ENCODE results near the gene PRR5L.

The PRR5L gene

GRCh38 chr11:36380296-36381014 lies 84.4 kb downstream of the PRR5L start:
- DNase-seq: no peak

GRCh38 chr11:36381015-36381360 lies 84.9 kb downstream of the PRR5L start:
- no peak for DNase-seq

- DNase-seq: no peak
Observed at GRCh38 chr11:36383195-36383594, 87.1 kb downstream of the PRR5L start.

GRCh38 chr11:36385121-36385970 lies 89.3 kb downstream of the PRR5L start:
- DNase-seq: peak; percentile 49

- DNase-seq: no peak
Observed at GRCh38 chr11:36386411-36386810, 90.3 kb downstream of the PRR5L start.

GRCh38 chr11:36388071-36388470 lies 92.0 kb downstream of the PRR5L start:
- no peak for DNase-seq

- no peak for DNase-seq
Observed at GRCh38 chr11:36388951-36389350, 92.9 kb downstream of the PRR5L start.

GRCh38 chr11:36389811-36390210 lies 93.7 kb downstream of the PRR5L start:
- DNase-seq: no peak

- no peak for DNase-seq
Observed at GRCh38 chr11:36390963-36391471, 94.9 kb downstream of the PRR5L start.

- DNase-seq: no peak
Observed at GRCh38 chr11:36392196-36392595, 96.1 kb downstream of the PRR5L start.

GRCh38 chr11:36394056-36394455 lies 98.0 kb downstream of the PRR5L start:
- DNase-seq: peak; percentile 25

GRCh38 chr11:36394926-36395325 lies 98.8 kb downstream of the PRR5L start:
- DNase-seq: no peak

GRCh38 chr11:36395978-36396736 lies 100.1 kb downstream of the PRR5L start:
- DNase-seq: no peak

GRCh38 chr11:36398231-36398953 lies 102.3 kb downstream of the PRR5L start:
- DNase-seq: no peak

- no peak for DNase-seq
Observed at GRCh38 chr11:36399236-36399635, 103.1 kb downstream of the PRR5L start.

- no peak for DNase-seq
Observed at GRCh38 chr11:36399745-36400144, 103.7 kb downstream of the PRR5L start.

GRCh38 chr11:36400766-36401455 lies 104.8 kb downstream of the PRR5L start:
- no peak for DNase-seq

- DNase-seq: no peak
Observed at GRCh38 chr11:36402568-36403170, 106.6 kb downstream of the PRR5L start.

GRCh38 chr11:36403661-36404060 lies 107.6 kb downstream of the PRR5L start:
- no peak for DNase-seq

GRCh38 chr11:36404831-36405230 lies 108.7 kb downstream of the PRR5L start:
- no peak for DNase-seq

GRCh38 chr11:36405585-36406367 lies 109.7 kb downstream of the PRR5L start:
- DNase-seq: no peak
